Right hindlimb (tissue), 1 donor: ENCODE data around the gene XKR7.
A peak's percentile ranks its signal among the peaks of the same experiment; 100 is the strongest.

ENCODE experiments used
- DNase-seq: peaks from one replicate; pipeline ENCODE4 v3.0.0-alpha.2; 2018

Gene XKR7

GRCh38 chr20:32050851-32051556 is 83.1 kb downstream of the XKR7 start:
- peak; percentile 47 for DNase-seq

DNA sequence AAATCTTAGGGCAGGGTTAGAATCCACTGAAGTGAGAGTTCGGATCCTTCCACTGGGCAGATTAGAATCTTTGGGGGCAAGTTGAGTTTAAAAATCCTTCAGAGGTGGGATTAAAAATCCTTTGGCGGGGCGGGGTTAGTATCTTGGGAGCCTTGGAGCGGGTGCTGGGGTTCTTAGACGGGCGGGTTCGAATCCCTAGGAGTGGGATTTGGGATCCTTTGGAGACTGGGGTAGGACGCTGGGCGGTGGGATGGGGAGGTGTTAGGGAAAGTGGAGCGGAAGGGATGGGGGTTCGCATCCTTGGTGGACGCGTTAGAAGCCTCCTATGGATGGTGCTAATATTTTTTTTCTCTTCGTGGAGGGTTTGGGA is 83.8 kb downstream of the XKR7 start:
- DNase-seq: no peak

DNA sequence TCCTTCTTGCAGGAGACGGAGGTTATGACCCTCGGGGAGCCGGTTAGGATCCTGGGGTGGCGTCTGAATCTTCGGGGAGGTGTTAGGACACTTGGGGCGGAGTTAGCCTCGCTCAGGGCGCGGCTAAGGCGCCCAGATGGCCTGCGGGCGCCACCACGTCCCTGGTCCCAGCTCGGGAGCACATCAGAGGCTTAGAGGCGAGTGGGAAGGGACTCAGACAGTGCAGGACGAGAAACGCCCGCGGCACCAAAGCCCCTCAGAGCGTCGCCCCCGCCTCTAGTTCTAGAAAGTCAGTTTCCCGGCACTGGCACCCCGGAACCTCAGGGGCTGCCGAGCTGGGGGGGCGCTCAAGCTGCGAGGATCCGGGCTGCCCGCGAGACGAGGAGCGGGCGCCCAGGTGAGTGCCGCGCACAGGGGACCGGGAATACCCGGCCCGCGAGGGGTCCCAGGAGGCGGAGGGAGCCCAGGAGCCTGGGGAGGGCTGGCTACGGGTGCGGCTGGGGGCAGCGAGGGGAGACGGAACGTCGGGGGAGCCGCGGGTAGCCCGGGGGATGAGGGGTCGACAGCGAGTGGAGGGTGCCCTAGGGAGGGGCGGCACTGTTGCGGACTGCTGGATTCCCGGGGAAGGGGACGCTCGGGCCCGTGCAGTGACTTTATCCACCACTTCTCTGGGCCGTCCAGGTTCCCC is 84.3 kb downstream of the XKR7 start, which contains the start of gene HCK:
TSS of gene HCK (plus strand) at position 153 of the 688 bp plus-strand sequence.
- no peak for DNase-seq

DNA sequence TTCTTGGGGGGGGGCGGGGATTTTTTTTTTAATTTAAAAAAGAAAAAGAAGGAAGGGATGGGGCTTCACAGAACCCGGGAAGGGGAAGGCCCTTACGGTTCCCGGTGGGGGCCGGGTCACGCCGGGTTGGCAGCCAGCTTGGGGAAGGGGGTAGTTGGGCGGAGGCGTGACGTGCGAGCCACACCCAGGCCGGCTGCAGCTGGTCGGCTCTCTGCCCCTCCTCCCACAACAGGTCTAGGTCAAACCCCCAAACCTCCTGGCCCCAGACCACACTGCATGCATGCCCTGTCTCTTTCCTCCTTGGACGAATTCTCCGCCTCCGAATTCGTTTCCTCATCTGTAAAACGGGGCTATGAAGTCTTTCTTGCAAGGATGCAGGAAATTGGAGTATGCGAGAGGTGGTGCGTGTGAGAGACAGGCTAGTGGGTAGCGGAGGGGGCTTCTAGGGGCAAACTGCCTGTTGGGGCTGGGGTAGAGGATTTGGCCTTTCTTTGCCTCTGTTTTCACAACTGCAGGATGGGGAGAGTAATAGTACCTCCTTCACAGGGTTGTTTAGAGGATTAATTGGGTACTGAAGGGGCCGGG is 84.9 kb downstream of the XKR7 start:
- no peak for DNase-seq
